Measurements from ENCODE around the gene KIF14. TPM values are rescaled to one million over a fixed set of nuclear protein-coding genes. Genes with fewer than 3 reads are reported as not detected.

The KIF14 gene
- polyA plus RNA-seq, 4 donors = 6.9 to 7.4 (median 7.1) TPM

Other genes with a start within 250 kb of the KIF14 start
- gene ZNF281, start 210.7 kb downstream of the KIF14 start, polyA plus RNA-seq (ENCODE audit: insufficient read length in 4 of 4) = 10 to 100 TPM; 23.0 to 31.1 (median 30.0) TPM
- 10 to 100 TPM; 22.3 to 34.8 (median 31.4) TPM for gene DDX59, start 49.2 kb upstream of the KIF14 start, polyA plus RNA-seq (ENCODE audit: insufficient read length in 4 of 4)
- gene CAMSAP2, start 118.1 kb upstream of the KIF14 start, polyA plus RNA-seq (ENCODE audit: insufficient read length in 4 of 4) = 10 to 100 TPM; 35.7 to 48.8 (median 43.4) TPM

All from right renal pelvis (tissue), 4 donors.